Measurements from ENCODE around the gene ZDHHC8.

Gene ZDHHC8

GRCh38 chr22:20178915-20179227, 47.3 kb downstream of the ZDHHC8 start:
- DNase-seq (ENCODE audit: low read depth in 2 of 2), result no peak

- DNase-seq (ENCODE audit: low read depth in 2 of 2), result no peak
These were observed 48.0 kb downstream of the ZDHHC8 start for GRCh38 chr22:20179455-20180244.

GRCh38 chr22:20180245-20180630, 48.6 kb downstream of the ZDHHC8 start:
- DNase-seq (ENCODE audit: low read depth in 2 of 2), result no peak

- no peak for DNase-seq (ENCODE audit: low read depth in 2 of 2)
These were observed 49.0 kb downstream of the ZDHHC8 start for GRCh38 chr22:20180640-20181039.

GRCh38 chr22:20181194-20181883, 49.7 kb downstream of the ZDHHC8 start:
- no peak for DNase-seq (ENCODE audit: low read depth in 2 of 2)

GRCh38 chr22:20181884-20182236, 50.3 kb downstream of the ZDHHC8 start:
- no peak for DNase-seq (ENCODE audit: low read depth in 2 of 2)

- DNase-seq (ENCODE audit: low read depth in 2 of 2), result no peak
These were observed 50.8 kb downstream of the ZDHHC8 start for GRCh38 chr22:20182365-20182764.

GRCh38 chr22:20183101-20183500, 51.5 kb downstream of the ZDHHC8 start:
- no peak for DNase-seq (ENCODE audit: low read depth in 2 of 2)

GRCh38 chr22:20183823-20184222, 52.2 kb downstream of the ZDHHC8 start:
- DNase-seq (ENCODE audit: low read depth in 2 of 2), result no peak

GRCh38 chr22:20184501-20185165, 53.0 kb downstream of the ZDHHC8 start:
- DNase-seq (ENCODE audit: low read depth in 2 of 2), result no peak

- DNase-seq (ENCODE audit: low read depth in 2 of 2), result no peak
These were observed 54.1 kb downstream of the ZDHHC8 start for GRCh38 chr22:20185750-20186149.

- no peak for DNase-seq (ENCODE audit: low read depth in 2 of 2)
These were observed 54.7 kb downstream of the ZDHHC8 start for GRCh38 chr22:20186183-20186870.

GRCh38 chr22:20186871-20187546, 55.4 kb downstream of the ZDHHC8 start:
- DNase-seq (ENCODE audit: low read depth in 2 of 2), result no peak

GRCh38 chr22:20187777-20188566, 56.4 kb downstream of the ZDHHC8 start:
- no peak for DNase-seq (ENCODE audit: low read depth in 2 of 2)

GRCh38 chr22:20188567-20188877, 56.9 kb downstream of the ZDHHC8 start:
- DNase-seq (ENCODE audit: low read depth in 2 of 2), result no peak

GRCh38 chr22:20191000-20191515, 59.5 kb downstream of the ZDHHC8 start:
- no peak for DNase-seq (ENCODE audit: low read depth in 2 of 2)

GRCh38 chr22:20191803-20192202, 60.2 kb downstream of the ZDHHC8 start:
- DNase-seq (ENCODE audit: low read depth in 2 of 2), result no peak

- no peak for DNase-seq (ENCODE audit: low read depth in 2 of 2)
These were observed 60.8 kb downstream of the ZDHHC8 start for GRCh38 chr22:20192293-20192971.

GRCh38 chr22:20192972-20193760, 61.6 kb downstream of the ZDHHC8 start:
- DNase-seq (ENCODE audit: low read depth in 2 of 2), result no peak
